Psoas muscle (tissue), 8 donors: ENCODE results near the gene ABCC8. TPM values are rescaled to one million over a fixed set of nuclear protein-coding genes. Genes with fewer than 3 reads are reported as not detected.

ENCODE experiments used
- ATAC-seq, 4 donors: fragments of 200-7000 bp; cut with Tn5 transposase; one replicate each; pipeline ENCODE4 v1.9.1; 2020; ENCODE audit warnings: moderate library complexity in 3 of 4, mild to moderate bottlenecking in 2 of 4
- DNase-seq, 2 donors: peaks; one replicate each; pipeline ENCODE4 v3.0.0-alpha.2; 2020
- H3K27ac ChIP-seq: fragments of 200-600 bp; one replicate; pipeline ENCODE4 v1.8.0; 2022
- H3K27me3 ChIP-seq, 3 donors: fragments of 200-600 bp in 1 of 3; one replicate each; pipeline versions ENCODE4 v1.6.1 to v1.8.0; 2013 to 2022; ENCODE audit warnings: low read length in 2 of 3, mild to moderate bottlenecking in 2 of 3, moderate library complexity in 1 of 3; ENCODE audit not compliant: insufficient read depth in 3 of 3
- H3K36me3 ChIP-seq, 2 donors: fragments of 200-600 bp in 1 of 2; one replicate each; pipeline versions ENCODE4 v1.6.1 to v1.8.0; 2013 to 2022; ENCODE audit warnings: low read depth in 1 of 2, mild to moderate bottlenecking in 1 of 2, moderate library complexity in 1 of 2; ENCODE audit not compliant: insufficient read depth in 1 of 2
- H3K4me1 ChIP-seq: fragments of 200-600 bp; one replicate; pipeline ENCODE4 v1.8.0; 2022
- H3K4me3 ChIP-seq: fragments of 200-600 bp; one replicate; pipeline ENCODE4 v1.8.0; 2022; ENCODE audit warnings: mild to moderate bottlenecking
- H3K9me3 ChIP-seq: fragments of 200-600 bp; one replicate; pipeline ENCODE4 v1.8.0; 2022
- CTCF ChIP-seq: fragments of 200-600 bp; IDR thresholded peaks from one replicate; pipeline ENCODE4 v1.8.0; 2022; ENCODE audit warnings: antibody characterized with exemption
- WGBS, 3 donors: extraction: QIAGEN DNeasy Blood & Tissue Kit; methylation state at CpG; one replicate each; pipeline versions ENCODE4 v1.1.6 to v1.1.7; 2013; 5-methylcytosine and 5-hydroxymethylcytosine counted together
- intact Hi-C, 2 donors: fragments of 100-400 bp; cut with DNase I; formaldehyde crosslinking; loops; one replicate each; pipeline versions ENCODE4 v1.11.0 to v1.14.2; 2022
- polyA plus RNA-seq, 3 donors: library from polyadenylated mRNA; stranded (reverse); fragments of 200-250 nt; gene quantifications; one replicate each; pipeline ENCODE4 v1.2.3, GENCODE V29; 2013
- total RNA-seq, 4 donors: library from RNA; stranded (reverse); fragmentation: NEBNext Ultra II Directional in 2 of 4; extraction: Animal tissue kit (Norgen Biotek cat#: 25700) in 2 of 4; gene quantifications; one replicate each; pipeline versions ENCODE4 v1.2.1 to v1.2.4, GENCODE V29; 2021 to 2023
- donor health status: healthy with polysubstance abuse.
- donor health status: DM: no; HTN: no; CAD: no; lungs with moderate emphysema.
- donor health status: Bipolar disorder and iron deficiency.
- donor health status: healthy.
- donor health status: DM: yes; HTN: yes; CAD: no.
- donor health status: DM: no; HTN: no; CAD: no.
- donor health status: DM: no; HTN: no; CAD: no.
- donor health status: DM: yes; HTN: yes; CAD: no.

ABCC8 gene
- total and polyA plus RNA-seq, 7 donors: 0.26 to 3.5 (median 0.75) TPM

- DNase-seq (no peak), ATAC-seq (no peak)
- intact Hi-C loops: no loop called here
- WGBS, 3 donors: 79 to 81% (median 81%) methylated on average over 9 of the region's 9 CpGs
- H3K36me3 ChIP-seq: no peaks in the 10 kb centered on the region
- TF ChIP-seq CTCF: no peak
- peaks cover 24% of the 10 kb centered on the region for H3K4me1 ChIP-seq
- no peaks in the 10 kb centered on the region for H3K9me3 ChIP-seq
- no peak overlapping the region for H3K27ac ChIP-seq
- no peak overlapping the region for H3K4me3 ChIP-seq
- no peaks in the 10 kb centered on the region for H3K27me3 ChIP-seq
Observed at GRCh38 chr11:17412488-17413180, 64.0 kb downstream of the ABCC8 start.

- Histone ChIP-seq H3K36me3 (no peaks in the 10 kb centered on the region), H3K4me3 (no peak overlapping the region), H3K9me3 (no peaks in the 10 kb centered on the region), H3K27me3 (no peaks in the 10 kb centered on the region), H3K27ac (no peak overlapping the region), H3K4me1 (peaks cover 19% of the 10 kb centered on the region)
- TF ChIP-seq CTCF: no peak
- 82 to 87% (median 84%) methylated on average over 6 of the region's 6 CpGs for WGBS, 3 donors
- intact Hi-C loops: no loop called here
- no peak for DNase-seq
- ATAC-seq: no peak
Observed at GRCh38 chr11:17411418-17411817, 65.2 kb downstream of the ABCC8 start.

GRCh38 chr11:17410606-17411379, 65.9 kb downstream of the ABCC8 start:
- no peak for TF ChIP-seq CTCF
- WGBS, 3 donors: 62 to 68% (median 62%) methylated on average over 11 of the region's 11 CpGs
- H3K9me3 ChIP-seq: no peaks in the 10 kb centered on the region
- DNase-seq (no peak), ATAC-seq (no peak)
- H3K4me3 ChIP-seq: no peak overlapping the region
- H3K27me3 ChIP-seq: no peaks in the 10 kb centered on the region
- intact Hi-C loops: no loop called here
- H3K36me3 ChIP-seq: no peaks in the 10 kb centered on the region
- H3K27ac ChIP-seq: no peak overlapping the region
- H3K4me1 ChIP-seq: peaks cover 20% of the 10 kb centered on the region

GRCh38 chr11:17408641-17409040, 68.0 kb downstream of the ABCC8 start:
- peaks cover 27% of the 10 kb centered on the region for H3K4me1 ChIP-seq
- H3K36me3 ChIP-seq: no peaks in the 10 kb centered on the region
- no peaks in the 10 kb centered on the region for H3K9me3 ChIP-seq
- no peak overlapping the region for H3K4me3 ChIP-seq
- 71 to 91% (median 78%) methylated on average over 7 of the region's 7 CpGs for WGBS, 3 donors
- ATAC-seq (no peak), DNase-seq (no peak)
- intact Hi-C loops: no loop called here
- no peaks in the 10 kb centered on the region for H3K27me3 ChIP-seq
- TF ChIP-seq CTCF: no peak
- no peak overlapping the region for H3K27ac ChIP-seq
